IgD-negative memory B cell (primary cell): ENCODE results near the gene CAMK2A. TPM values are rescaled to one million over a fixed set of nuclear protein-coding genes. Genes with fewer than 3 reads are reported as not detected.

ENCODE experiments used
- H3K27ac Mint-ChIP-seq, 3 donors: one replicate each; pipeline ENCODE4 v1.8.0; 2020 to 2022; ENCODE audit warnings: mild to moderate bottlenecking in 3 of 3, mixed read lengths in 3 of 3, moderate library complexity in 1 of 3
- H3K27me3 Mint-ChIP-seq: one replicate; pipeline ENCODE4 v1.8.0; 2021; ENCODE audit warnings: mixed read lengths
- H3K36me3 Mint-ChIP-seq: one replicate; pipeline ENCODE4 v1.8.0; 2020; ENCODE audit warnings: mild to moderate bottlenecking, mixed read lengths
- H3K4me1 Mint-ChIP-seq, 3 donors: one replicate each; pipeline ENCODE4 v1.8.0; 2020 to 2022; ENCODE audit warnings: mixed read lengths in 3 of 3, mild to moderate bottlenecking in 1 of 3
- H3K4me3 Mint-ChIP-seq, 4 donors: one replicate each; pipeline ENCODE4 v1.8.0; 2020 to 2022; ENCODE audit warnings: mild to moderate bottlenecking in 4 of 4, mixed read lengths in 4 of 4, moderate library complexity in 3 of 4
- H3K9me3 Mint-ChIP-seq, 3 donors: one replicate each; pipeline ENCODE4 v1.8.0; 2020 to 2021; ENCODE audit warnings: mixed read lengths in 3 of 3, mild to moderate bottlenecking in 1 of 3
- polyA plus RNA-seq: library from polyadenylated mRNA; unstranded; fragments of 300-500 nt; fragmentation: Illumina TruSeq; gene quantifications from one replicate; pipeline ENCODE4 v1.2.3, GENCODE V29; 2021

The CAMK2A gene
- polyA plus RNA-seq, 1 donor from 2014 or later = not detected

DNA sequence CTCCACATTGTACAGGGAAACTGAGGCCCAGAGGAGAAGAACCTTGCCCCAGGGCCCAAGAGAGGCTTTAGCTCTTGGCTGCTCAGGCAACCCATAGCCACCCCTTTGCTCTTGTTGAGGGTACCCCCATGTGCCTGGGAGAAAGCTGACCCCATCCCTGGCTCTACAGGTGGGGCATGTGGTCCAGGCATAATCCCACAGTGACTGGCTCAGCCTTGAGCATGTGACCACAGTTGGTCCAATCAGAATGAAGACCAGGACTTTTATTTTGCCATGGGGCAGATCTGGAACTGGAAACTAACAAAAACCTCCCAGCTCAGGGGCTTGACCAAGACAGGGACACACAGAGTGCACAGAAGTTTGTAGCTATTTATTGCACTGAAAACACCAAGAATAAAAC, 70.4 kb downstream of the CAMK2A start:
- Mint-ChIP-seq H3K4me3 (no peak overlapping the region), H3K9me3 (no peaks in the 10 kb centered on the region), H3K27me3 (peaks cover 14% of the 10 kb centered on the region), H3K4me1 (peaks cover 0 to 2% (median 0%) of the 10 kb centered on the region in 3 donors), H3K27ac (no peak overlapping the region), H3K36me3 (no peaks in the 10 kb centered on the region)

DNA sequence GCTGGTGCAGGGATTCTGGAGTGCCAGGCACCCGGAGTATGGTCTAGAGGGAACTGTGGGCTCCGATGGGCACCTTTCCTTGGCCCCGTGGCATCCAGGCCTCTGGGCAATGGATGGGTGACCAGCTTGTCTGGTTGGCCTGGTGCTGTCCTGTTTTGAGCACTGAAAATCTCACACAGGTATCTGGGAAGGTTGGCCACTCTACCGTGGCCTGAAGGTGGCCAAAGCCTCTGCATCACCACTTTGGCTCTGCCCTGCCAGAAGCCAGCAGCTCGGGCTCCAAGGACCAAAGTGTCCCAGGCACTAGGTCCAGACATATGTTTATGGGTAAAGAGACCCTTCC, 70.9 kb downstream of the CAMK2A start:
- peaks cover 0 to 2% (median 0%) of the 10 kb centered on the region in 3 donors for H3K4me1 Mint-ChIP-seq
- no peaks in the 10 kb centered on the region for H3K36me3 Mint-ChIP-seq
- no peaks in the 10 kb centered on the region for H3K9me3 Mint-ChIP-seq
- no peak overlapping the region for H3K4me3 Mint-ChIP-seq
- no peak overlapping the region for H3K27ac Mint-ChIP-seq
- H3K27me3 Mint-ChIP-seq = peaks cover 14% of the 10 kb centered on the region

DNA sequence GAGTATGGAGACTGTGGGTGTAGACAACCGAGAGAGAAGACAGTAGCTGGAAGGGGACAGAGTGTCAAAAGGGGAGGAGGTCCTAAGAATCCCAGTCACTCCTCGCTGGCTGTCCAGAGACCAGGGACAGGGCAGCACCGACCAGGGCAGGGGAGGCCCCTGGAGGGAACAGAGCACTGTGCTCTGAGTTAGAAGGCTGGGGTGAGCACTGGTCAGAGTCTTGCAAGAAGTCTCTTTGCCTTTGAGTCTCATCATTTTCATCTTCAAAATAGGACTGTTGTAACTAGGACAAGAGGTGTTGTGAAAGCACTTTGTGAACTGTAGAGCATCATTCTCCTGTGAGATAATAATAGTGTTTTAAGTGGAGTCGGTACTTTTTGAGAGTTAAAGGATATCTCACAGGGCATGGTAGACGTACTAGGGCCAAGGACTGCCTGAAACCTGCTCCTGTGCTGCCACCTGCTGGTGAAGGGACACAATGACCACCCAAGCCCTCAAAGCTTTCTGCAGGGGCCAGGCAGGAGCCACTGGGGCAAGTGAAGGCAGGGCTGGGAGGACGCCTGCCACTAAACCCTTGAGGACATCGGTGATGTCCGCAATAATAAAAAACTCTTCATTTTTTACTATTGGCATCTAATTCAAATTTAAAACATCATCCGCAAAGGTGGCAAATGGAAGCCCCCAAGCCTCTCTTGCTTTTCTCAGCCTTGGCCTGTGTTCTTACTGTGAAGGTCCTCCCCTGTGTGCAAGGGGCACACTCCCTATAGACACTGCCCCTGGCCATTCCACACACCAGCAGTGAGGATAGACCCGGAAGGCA, 71.5 kb downstream of the CAMK2A start:
- no peak overlapping the region for H3K27ac Mint-ChIP-seq
- peaks cover 0 to 2% (median 0%) of the 10 kb centered on the region in 3 donors for H3K4me1 Mint-ChIP-seq
- H3K27me3 Mint-ChIP-seq = peaks cover 14% of the 10 kb centered on the region
- no peak overlapping the region for H3K4me3 Mint-ChIP-seq
- no peaks in the 10 kb centered on the region for H3K9me3 Mint-ChIP-seq
- H3K36me3 Mint-ChIP-seq = no peaks in the 10 kb centered on the region

GRCh38 chr5:150217038-150217437, 72.5 kb downstream of the CAMK2A start:
- Mint-ChIP-seq H3K9me3 (no peaks in the 10 kb centered on the region), H3K4me1 (peaks cover 0 to 2% (median 0%) of the 10 kb centered on the region in 3 donors), H3K27me3 (peaks cover 13% of the 10 kb centered on the region), H3K4me3 (no peak overlapping the region), H3K27ac (no peak overlapping the region), H3K36me3 (no peaks in the 10 kb centered on the region)

DNA sequence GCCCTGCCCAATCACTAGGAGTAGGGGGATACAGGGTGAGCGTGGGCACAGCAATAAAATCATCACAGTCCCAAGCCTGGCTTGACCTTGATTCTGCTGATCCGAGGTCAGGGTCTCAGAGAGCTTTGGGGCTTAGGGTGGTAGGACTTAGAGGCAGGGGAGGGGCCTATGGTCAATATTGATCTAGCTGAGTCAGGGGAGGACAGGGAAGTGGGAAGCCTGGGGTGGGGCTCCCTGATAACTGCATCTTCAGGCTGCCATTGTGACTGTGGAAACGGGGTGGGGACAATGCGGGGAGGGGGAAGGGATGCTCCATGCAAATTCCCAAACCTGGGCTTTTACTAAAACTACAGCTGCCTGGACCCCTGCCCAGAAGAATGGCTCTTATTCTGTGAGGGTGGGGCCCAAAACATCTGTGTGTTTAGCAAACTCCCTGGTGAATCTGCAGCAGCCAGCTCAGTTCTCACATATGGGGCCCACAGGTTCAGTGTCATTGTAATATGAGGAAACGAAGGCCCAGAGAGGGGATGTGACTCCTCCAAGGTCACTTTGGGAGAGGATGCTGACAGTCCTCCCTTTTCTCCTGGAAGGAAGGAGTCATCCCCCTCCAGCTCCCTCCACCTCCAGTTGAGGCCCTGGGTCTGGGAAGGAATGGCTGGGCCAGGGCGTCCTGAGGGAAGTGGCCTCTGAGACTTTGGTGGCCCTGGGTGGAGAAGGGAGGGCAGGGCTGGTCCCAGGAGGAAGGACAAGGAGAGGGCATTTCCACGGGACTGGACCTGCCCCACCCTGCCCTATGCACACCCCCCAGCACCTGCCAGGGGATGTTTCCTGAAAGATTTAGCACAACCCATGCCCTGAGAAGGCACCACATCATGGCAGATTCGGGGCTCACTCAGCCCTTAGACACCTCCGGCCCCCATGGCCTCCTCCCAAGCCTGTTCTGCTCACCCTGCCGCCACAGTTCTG, 73.3 kb downstream of the CAMK2A start:
- no peaks in the 10 kb centered on the region for H3K9me3 Mint-ChIP-seq
- peaks cover 0 to 2% (median 0%) of the 10 kb centered on the region in 3 donors for H3K4me1 Mint-ChIP-seq
- no peaks in the 10 kb centered on the region for H3K36me3 Mint-ChIP-seq
- peaks cover 13% of the 10 kb centered on the region for H3K27me3 Mint-ChIP-seq
- H3K4me3 Mint-ChIP-seq = peak overlapping the region in 1 of 4 donors; percentile 43
- H3K27ac Mint-ChIP-seq = no peak overlapping the region

DNA sequence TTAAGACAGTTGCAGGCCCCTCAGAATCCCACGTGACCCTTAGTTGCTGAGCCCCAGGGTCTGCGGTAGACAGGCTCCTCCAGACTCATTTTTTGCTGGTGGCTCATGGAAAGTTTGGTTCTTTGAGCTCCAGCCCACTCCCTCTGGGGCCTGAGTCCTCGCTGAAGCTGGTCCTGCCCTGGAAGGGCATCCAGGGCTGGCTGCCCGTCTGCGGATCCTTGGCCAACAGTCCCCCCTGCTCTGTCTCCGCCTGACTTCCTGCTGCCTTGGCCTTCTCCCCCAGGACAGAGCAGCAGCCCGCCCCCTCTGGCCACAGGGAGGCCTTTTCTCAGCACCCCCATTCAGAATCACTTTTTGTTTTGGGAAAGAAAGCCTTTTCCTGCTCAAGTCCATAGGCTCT, 75.3 kb downstream of the CAMK2A start:
- no peaks in the 10 kb centered on the region for H3K9me3 Mint-ChIP-seq

GRCh38 chr5:150213530-150213929, 76.0 kb downstream of the CAMK2A start:
- no peak overlapping the region for H3K4me3 Mint-ChIP-seq
- H3K9me3 Mint-ChIP-seq = no peaks in the 10 kb centered on the region
- H3K27ac Mint-ChIP-seq = no peak overlapping the region
- H3K27me3 Mint-ChIP-seq = peaks cover 24% of the 10 kb centered on the region
- H3K36me3 Mint-ChIP-seq = no peaks in the 10 kb centered on the region
- peaks cover 0 to 9% (median 0%) of the 10 kb centered on the region in 3 donors for H3K4me1 Mint-ChIP-seq

More for the DNA sequence above, 75.3 kb downstream of the CAMK2A start:
- Mint-ChIP-seq H3K4me3 (no peak overlapping the region), H3K36me3 (no peaks in the 10 kb centered on the region), H3K4me1 (peaks cover 0 to 3% (median 0%) of the 10 kb centered on the region in 3 donors), H3K27ac (no peak overlapping the region), H3K27me3 (peaks cover 19% of the 10 kb centered on the region)

DNA sequence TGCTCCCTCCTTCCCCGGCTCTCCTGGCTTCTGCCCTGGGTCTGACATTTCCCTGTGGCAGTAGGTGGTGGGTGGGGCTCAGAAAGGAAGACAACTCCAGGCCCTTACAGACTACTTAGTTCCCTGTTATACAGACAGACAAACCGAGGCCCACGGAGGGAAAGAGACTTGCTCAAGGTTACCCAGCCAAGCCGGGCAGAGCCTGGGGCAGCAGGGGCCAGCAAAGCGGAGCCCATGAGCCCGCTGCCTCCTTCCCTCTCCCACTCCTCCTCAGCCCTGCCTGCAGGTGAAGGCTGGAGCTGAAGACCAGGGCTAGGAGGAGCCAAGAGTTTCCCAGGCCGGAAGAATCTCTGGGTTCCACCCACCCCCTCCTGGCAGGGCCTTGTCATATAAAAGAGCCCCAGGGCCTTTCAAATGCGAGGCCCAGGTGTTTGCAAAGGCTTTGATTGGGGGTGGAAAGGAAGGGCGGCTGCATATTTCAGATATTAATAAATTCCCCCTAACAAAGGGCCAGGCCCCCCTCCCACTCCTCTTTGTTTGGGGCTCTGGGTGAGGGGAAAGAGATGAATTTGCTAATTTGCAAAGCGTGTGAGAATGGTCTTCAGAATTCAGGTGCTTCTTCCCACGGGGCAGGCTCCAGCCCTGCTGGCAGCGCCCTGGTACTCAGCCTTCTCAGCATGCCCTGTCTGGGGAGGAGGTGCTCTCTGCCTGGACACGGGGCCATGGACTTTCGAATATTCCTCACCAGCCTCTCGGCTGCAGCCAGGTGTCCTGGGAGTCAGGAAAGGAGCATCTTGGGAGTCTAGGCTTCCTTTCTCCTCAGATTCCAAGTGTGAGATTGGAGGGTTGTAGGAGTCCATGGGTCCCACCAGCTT, 78.2 kb downstream of the CAMK2A start:
- no peak overlapping the region for H3K27ac Mint-ChIP-seq
- H3K9me3 Mint-ChIP-seq = no peaks in the 10 kb centered on the region
- H3K36me3 Mint-ChIP-seq = no peaks in the 10 kb centered on the region
- H3K4me3 Mint-ChIP-seq = no peak overlapping the region
- H3K27me3 Mint-ChIP-seq = peaks cover 28% of the 10 kb centered on the region
- H3K4me1 Mint-ChIP-seq = peaks cover 0 to 8% (median 0%) of the 10 kb centered on the region in 3 donors

DNA sequence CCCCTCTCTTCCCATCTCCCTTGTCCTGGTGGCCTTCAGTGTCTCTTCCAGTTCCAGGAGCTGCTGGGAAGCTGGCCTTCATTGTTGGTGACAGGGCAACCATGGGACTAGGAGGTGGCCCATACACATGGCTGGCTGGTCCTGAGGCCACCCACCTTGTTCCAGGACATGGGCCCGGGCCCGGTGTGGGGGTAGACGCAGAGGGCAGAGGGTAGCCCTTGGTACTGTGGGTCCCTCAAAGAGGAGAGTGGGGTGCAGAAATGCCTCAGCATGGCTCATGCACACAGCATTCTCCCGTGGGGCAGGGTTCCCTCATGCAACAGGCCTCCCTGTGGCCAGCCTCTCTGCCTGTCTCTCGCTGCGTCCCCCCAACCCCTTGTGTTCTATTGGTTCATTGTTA, 78.9 kb downstream of the CAMK2A start:
- Mint-ChIP-seq H3K4me1 (peaks cover 0 to 8% (median 0%) of the 10 kb centered on the region in 3 donors), H3K9me3 (no peaks in the 10 kb centered on the region), H3K36me3 (no peaks in the 10 kb centered on the region), H3K27ac (no peak overlapping the region), H3K27me3 (peaks cover 27% of the 10 kb centered on the region), H3K4me3 (no peak overlapping the region)

- peak overlapping the region in 3 of 4 donors; percentile 20 to 57 (median 21) for H3K4me3 Mint-ChIP-seq
- peaks cover 0 to 8% (median 0%) of the 10 kb centered on the region in 3 donors for H3K4me1 Mint-ChIP-seq
- H3K36me3 Mint-ChIP-seq = no peaks in the 10 kb centered on the region
- peak overlapping the region in 1 of 3 donors; percentile 62 for H3K27ac Mint-ChIP-seq
- H3K9me3 Mint-ChIP-seq = no peaks in the 10 kb centered on the region
- H3K27me3 Mint-ChIP-seq = peaks cover 25% of the 10 kb centered on the region
These were observed 80.4 kb downstream of the CAMK2A start for GRCh38 chr5:150209099-150209635.

- H3K4me1 Mint-ChIP-seq = peaks cover 0 to 8% (median 0%) of the 10 kb centered on the region in 3 donors
- peaks cover 25% of the 10 kb centered on the region for H3K27me3 Mint-ChIP-seq
- H3K36me3 Mint-ChIP-seq = no peaks in the 10 kb centered on the region
- peak overlapping the region in 2 of 4 donors; percentile 20 to 57 for H3K4me3 Mint-ChIP-seq
- H3K27ac Mint-ChIP-seq = no peak overlapping the region
- H3K9me3 Mint-ChIP-seq = no peaks in the 10 kb centered on the region
These were observed 81.1 kb downstream of the CAMK2A start for GRCh38 chr5:150208187-150209098.

DNA sequence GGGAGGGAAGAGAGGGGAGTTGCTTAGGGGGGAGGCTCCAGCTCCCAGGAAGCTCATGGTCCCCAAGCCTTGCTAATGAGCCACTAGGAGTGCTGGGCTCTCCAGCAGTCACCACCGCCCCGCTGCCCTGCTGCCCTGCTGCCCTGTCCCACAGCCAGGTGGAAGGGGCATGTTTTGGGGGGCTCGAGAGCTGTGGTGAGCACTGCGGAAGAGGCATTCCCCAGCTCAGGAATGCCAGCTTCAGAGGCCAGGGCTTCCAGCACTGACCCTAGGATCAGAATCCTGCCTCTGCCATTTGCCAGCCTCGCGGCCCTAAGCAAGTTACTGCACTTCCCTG, 82.8 kb downstream of the CAMK2A start:
- H3K27me3 Mint-ChIP-seq = peaks cover 25% of the 10 kb centered on the region
- no peaks in the 10 kb centered on the region for H3K36me3 Mint-ChIP-seq
- H3K4me1 Mint-ChIP-seq = peaks cover 0 to 8% (median 1%) of the 10 kb centered on the region in 3 donors
- no peak overlapping the region for H3K4me3 Mint-ChIP-seq
- no peaks in the 10 kb centered on the region for H3K9me3 Mint-ChIP-seq
- H3K27ac Mint-ChIP-seq = no peak overlapping the region

DNA sequence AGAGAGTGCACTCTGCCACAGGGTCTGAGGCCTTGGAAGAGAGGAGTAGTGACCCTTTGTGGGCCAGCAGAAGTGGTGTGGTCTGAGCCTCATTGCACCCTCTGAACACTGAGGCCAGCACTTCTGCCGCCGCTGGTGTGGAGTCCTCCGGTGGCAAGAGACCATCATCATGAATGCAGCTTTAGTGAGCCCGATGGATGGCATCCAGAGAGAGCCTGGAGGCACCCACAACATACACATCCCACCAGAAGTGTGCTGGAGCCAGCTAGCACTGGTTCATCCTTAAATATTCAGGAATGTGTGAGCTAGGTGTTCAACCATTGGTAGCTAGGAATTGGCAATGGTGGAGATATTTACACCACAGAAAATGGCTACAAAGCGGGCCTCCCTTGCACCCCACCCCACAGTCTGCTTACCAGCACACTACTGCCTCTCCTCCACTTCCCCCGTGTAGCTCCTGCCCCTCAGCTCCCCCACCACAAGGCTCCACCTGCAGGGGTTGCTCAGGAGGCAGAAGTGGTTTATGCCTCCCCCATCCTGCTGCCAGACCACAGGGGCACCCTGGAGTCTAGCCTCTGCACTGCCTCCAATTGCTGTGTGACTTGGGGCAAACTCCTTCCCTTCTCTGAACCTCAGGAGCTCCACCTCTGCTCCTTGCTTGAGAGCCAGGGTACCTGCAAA, 83.3 kb downstream of the CAMK2A start:
- H3K4me3 Mint-ChIP-seq = no peak overlapping the region

More for the DNA sequence above, 83.3 kb downstream of the CAMK2A start:
- Mint-ChIP-seq H3K9me3 (no peaks in the 10 kb centered on the region), H3K27me3 (peaks cover 25% of the 10 kb centered on the region), H3K36me3 (no peaks in the 10 kb centered on the region), H3K4me1 (peaks cover 0 to 8% (median 1%) of the 10 kb centered on the region in 3 donors), H3K27ac (no peak overlapping the region)
